Activated naive CD8-positive, alpha-beta T cell treated with anti-CD3 and anti-CD28 coated beads, Interleukin-2, amount 50 U/mL, for 24 hours (primary cell): Measurements from ENCODE around the gene LRIG1.

ENCODE experiments used
- ATAC-seq: fragments of 150-1000 bp; cut with Tn5 transposase; one replicate; pipeline ENCODE4 v1.10.0; 2021
- DNase-seq: peaks from one replicate; pipeline ENCODE4 v3.0.0; 2021
- H3K27ac Mint-ChIP-seq: one replicate; pipeline ENCODE4 v1.8.0; 2021; ENCODE audit warnings: mild to moderate bottlenecking, mixed read lengths
- H3K27me3 Mint-ChIP-seq: one replicate; pipeline ENCODE4 v1.8.0; 2021; ENCODE audit warnings: mixed read lengths
- H3K36me3 Mint-ChIP-seq: one replicate; pipeline ENCODE4 v1.8.0; 2021; ENCODE audit warnings: low read depth, mixed read lengths
- H3K4me1 Mint-ChIP-seq: one replicate; pipeline ENCODE4 v1.8.0; 2021; ENCODE audit warnings: mixed read lengths
- H3K4me3 Mint-ChIP-seq: one replicate; pipeline ENCODE4 v1.8.0; 2021; ENCODE audit warnings: mild to moderate bottlenecking, moderate library complexity, mixed read lengths
- H3K9me3 Mint-ChIP-seq: one replicate; pipeline ENCODE4 v1.8.0; 2021; ENCODE audit warnings: mixed read lengths

LRIG1 gene

GRCh38 chr3:66441129-66441528 lies 59.7 kb downstream of the LRIG1 start:
- DNase-seq (no peak), ATAC-seq (no peak)
- Mint-ChIP-seq H3K4me3 (no peak overlapping the region), H3K9me3 (no peaks in the 10 kb centered on the region), H3K36me3 (peaks cover 4% of the 10 kb centered on the region), H3K4me1 (peaks cover 16% of the 10 kb centered on the region), H3K27ac (no peak overlapping the region), H3K27me3 (peaks cover 2% of the 10 kb centered on the region)

- Mint-ChIP-seq H3K27ac (no peak overlapping the region), H3K9me3 (no peaks in the 10 kb centered on the region), H3K4me3 (no peak overlapping the region), H3K4me1 (peaks cover 16% of the 10 kb centered on the region), H3K36me3 (peaks cover 4% of the 10 kb centered on the region), H3K27me3 (peaks cover 2% of the 10 kb centered on the region)
- DNase-seq (no peak), ATAC-seq (no peak)
Measured at GRCh38 chr3:66439666-66440344, 61.0 kb downstream of the LRIG1 start.

- DNase-seq (no peak), ATAC-seq (no peak)
- peaks cover 2% of the 10 kb centered on the region for H3K27me3 Mint-ChIP-seq
- H3K36me3 Mint-ChIP-seq: peaks cover 4% of the 10 kb centered on the region
- peaks cover 22% of the 10 kb centered on the region for H3K4me1 Mint-ChIP-seq
- no peak overlapping the region for H3K27ac Mint-ChIP-seq
- no peak overlapping the region for H3K4me3 Mint-ChIP-seq
- H3K9me3 Mint-ChIP-seq: no peaks in the 10 kb centered on the region
Measured at GRCh38 chr3:66438046-66438445, 62.8 kb downstream of the LRIG1 start.

- Mint-ChIP-seq H3K36me3 (peaks cover 4% of the 10 kb centered on the region), H3K27me3 (peaks cover 2% of the 10 kb centered on the region), H3K27ac (no peak overlapping the region), H3K4me3 (no peak overlapping the region), H3K9me3 (no peaks in the 10 kb centered on the region), H3K4me1 (peaks cover 22% of the 10 kb centered on the region)
- no peak for ATAC-seq
- DNase-seq: no peak
Measured at GRCh38 chr3:66437341-66437929, 63.4 kb downstream of the LRIG1 start.

- Mint-ChIP-seq H3K4me3 (no peak overlapping the region), H3K9me3 (no peaks in the 10 kb centered on the region), H3K27me3 (peaks cover 2% of the 10 kb centered on the region), H3K4me1 (peaks cover 20% of the 10 kb centered on the region), H3K36me3 (no peaks in the 10 kb centered on the region), H3K27ac (no peak overlapping the region)
- DNase-seq: no peak
- ATAC-seq: no peak
Measured at GRCh38 chr3:66435989-66436388, 64.8 kb downstream of the LRIG1 start.

- peaks cover 1% of the 10 kb centered on the region for H3K36me3 Mint-ChIP-seq
- DNase-seq (no peak), ATAC-seq (no peak)
- H3K4me3 Mint-ChIP-seq: no peak overlapping the region
- H3K27ac Mint-ChIP-seq: no peak overlapping the region
- no peaks in the 10 kb centered on the region for H3K9me3 Mint-ChIP-seq
- peaks cover 12% of the 10 kb centered on the region for H3K4me1 Mint-ChIP-seq
- H3K27me3 Mint-ChIP-seq: peaks cover 2% of the 10 kb centered on the region
Measured at GRCh38 chr3:66434726-66435125, 66.1 kb downstream of the LRIG1 start.

- DNase-seq: no peak
- H3K4me3 Mint-ChIP-seq: no peak overlapping the region
- H3K9me3 Mint-ChIP-seq: no peaks in the 10 kb centered on the region
- H3K27ac Mint-ChIP-seq: no peak overlapping the region
- H3K36me3 Mint-ChIP-seq: peaks cover 7% of the 10 kb centered on the region
- peaks cover 7% of the 10 kb centered on the region for H3K4me1 Mint-ChIP-seq
- ATAC-seq: no peak
- no peaks in the 10 kb centered on the region for H3K27me3 Mint-ChIP-seq
Measured at GRCh38 chr3:66433522-66433782, 67.4 kb downstream of the LRIG1 start.

GRCh38 chr3:66432767-66433521 lies 67.9 kb downstream of the LRIG1 start:
- Mint-ChIP-seq H3K4me1 (peaks cover 7% of the 10 kb centered on the region), H3K27ac (no peak overlapping the region), H3K27me3 (no peaks in the 10 kb centered on the region), H3K9me3 (no peaks in the 10 kb centered on the region), H3K36me3 (peaks cover 7% of the 10 kb centered on the region), H3K4me3 (no peak overlapping the region)
- DNase-seq (no peak), ATAC-seq (no peak)

- H3K4me1 Mint-ChIP-seq: peaks cover 7% of the 10 kb centered on the region
- no peaks in the 10 kb centered on the region for H3K9me3 Mint-ChIP-seq
- H3K27me3 Mint-ChIP-seq: no peaks in the 10 kb centered on the region
- DNase-seq (no peak), ATAC-seq (no peak)
- H3K36me3 Mint-ChIP-seq: peaks cover 7% of the 10 kb centered on the region
- H3K27ac Mint-ChIP-seq: no peak overlapping the region
- H3K4me3 Mint-ChIP-seq: no peak overlapping the region
Measured at GRCh38 chr3:66432041-66432766, 68.6 kb downstream of the LRIG1 start.

- no peaks in the 10 kb centered on the region for H3K9me3 Mint-ChIP-seq
- DNase-seq (no peak), ATAC-seq (no peak)
- H3K27me3 Mint-ChIP-seq: no peaks in the 10 kb centered on the region
- H3K27ac Mint-ChIP-seq: no peak overlapping the region
- no peak overlapping the region for H3K4me3 Mint-ChIP-seq
- H3K36me3 Mint-ChIP-seq: peaks cover 7% of the 10 kb centered on the region
- peaks cover 9% of the 10 kb centered on the region for H3K4me1 Mint-ChIP-seq
Measured at GRCh38 chr3:66431494-66431893, 69.3 kb downstream of the LRIG1 start.

- Mint-ChIP-seq H3K36me3 (peaks cover 7% of the 10 kb centered on the region), H3K4me3 (no peak overlapping the region), H3K27ac (no peak overlapping the region), H3K27me3 (no peaks in the 10 kb centered on the region), H3K9me3 (no peaks in the 10 kb centered on the region), H3K4me1 (peaks cover 14% of the 10 kb centered on the region)
- DNase-seq: no peak
- ATAC-seq: no peak
Measured at GRCh38 chr3:66430876-66431275, 69.9 kb downstream of the LRIG1 start.

GRCh38 chr3:66428733-66429132 lies 72.1 kb downstream of the LRIG1 start:
- Mint-ChIP-seq H3K4me3 (no peak overlapping the region), H3K27me3 (no peaks in the 10 kb centered on the region), H3K4me1 (peaks cover 16% of the 10 kb centered on the region), H3K27ac (no peak overlapping the region), H3K36me3 (peaks cover 7% of the 10 kb centered on the region), H3K9me3 (no peaks in the 10 kb centered on the region)
- ATAC-seq (no peak), DNase-seq (no peak)

GRCh38 chr3:66427951-66428474 lies 72.8 kb downstream of the LRIG1 start:
- H3K27ac Mint-ChIP-seq: no peak overlapping the region
- H3K27me3 Mint-ChIP-seq: no peaks in the 10 kb centered on the region
- peaks cover 11% of the 10 kb centered on the region for H3K36me3 Mint-ChIP-seq
- peaks cover 4% of the 10 kb centered on the region for H3K9me3 Mint-ChIP-seq
- peaks cover 12% of the 10 kb centered on the region for H3K4me1 Mint-ChIP-seq
- no peak overlapping the region for H3K4me3 Mint-ChIP-seq
- DNase-seq: no peak
- no peak for ATAC-seq

- Mint-ChIP-seq H3K36me3 (peaks cover 17% of the 10 kb centered on the region), H3K27ac (no peak overlapping the region), H3K27me3 (no peaks in the 10 kb centered on the region), H3K4me3 (no peak overlapping the region), H3K9me3 (peaks cover 9% of the 10 kb centered on the region), H3K4me1 (peaks cover 12% of the 10 kb centered on the region)
- ATAC-seq (no peak), DNase-seq (no peak)
Measured at GRCh38 chr3:66427352-66427751, 73.5 kb downstream of the LRIG1 start.
